Measurements from ENCODE around the gene POU6F1. TPM values are rescaled to one million over a fixed set of nuclear protein-coding genes. Genes with fewer than 3 reads are reported as not detected.

POU6F1 gene
- total RNA-seq, 1 experiment from 2014 or later, result 6.9 TPM

GRCh38 chr12:51192284-51192671 is 25.6 kb downstream of the POU6F1 start:
- CTCF ChIA-PET, result no interaction called here
- no peak for TF ChIP-seq CTCF (conservative IDR thresholded peaks at IDR 0.05; ENCODE audit: low read depth, low read length)
- no peak for TF ChIP-seq EZH2phosphoT487 (IDR thresholded peaks at IDR 0.05; ENCODE audit: borderline replicate concordance, low read length)
- TF ChIP-seq EZH2 (IDR thresholded peaks at IDR 0.05; ENCODE audit: low read length, unreplicated experiment), result no peak
- Histone ChIP-seq H2AFZ (ENCODE audit: low read length) (no peak overlapping the region), H3K4me3 (ENCODE audit: low read length) (no peak overlapping the region), H3K4me1 (ENCODE audit: insufficient read depth, low read length) (no peaks in the 10 kb centered on the region), H3K79me2 (ENCODE audit: low read length) (no peaks in the 10 kb centered on the region), H3K9me3 (ENCODE audit: low read length) (no peaks in the 10 kb centered on the region), H3K9ac (ENCODE audit: low read length) (no peak overlapping the region), H3K27me3 (ENCODE audit: low read length) (no peaks in the 10 kb centered on the region), H3F3A (ENCODE audit: low read length, unreplicated experiment) (no peaks in the 10 kb centered on the region), H3K4me2 (ENCODE audit: low read length) (no peak overlapping the region), H3K27ac (ENCODE audit: low read length) (no peak overlapping the region), H3K36me3 (ENCODE audit: low read depth, low read length) (no peaks in the 10 kb centered on the region), H3K9me2 (replicated peaks; ENCODE audit: low read length) (no peaks in the 10 kb centered on the region), H4K20me1 (ENCODE audit: low read length) (no peaks in the 10 kb centered on the region)
- POLR2A ChIA-PET (ENCODE audit: unreplicated experiment), result no interaction called here
- intact Hi-C loops (cut with micrococcal nuclease), result no loop called here
- no TSS peak for BruUV-seq (replicated peaks)
- ATAC-seq, result no peak
- no peak for DNase-seq

- H3K27ac ChIP-seq (ENCODE audit: low read length), result no peak overlapping the region
- no peak overlapping the region for H3K9ac ChIP-seq (ENCODE audit: low read length)
- intact Hi-C loops (cut with micrococcal nuclease), result no loop called here
- ChIA-PET CTCF (no interaction called here), POLR2A (ENCODE audit: unreplicated experiment) (no interaction called here)
- H3K4me3 ChIP-seq (ENCODE audit: low read length), result no peak overlapping the region
- no peaks in the 10 kb centered on the region for H3F3A ChIP-seq (ENCODE audit: low read length, unreplicated experiment)
- H3K4me2 ChIP-seq (ENCODE audit: low read length), result no peak overlapping the region
- H3K36me3 ChIP-seq (ENCODE audit: low read depth, low read length), result no peaks in the 10 kb centered on the region
- ATAC-seq (no peak), DNase-seq (no peak)
- no TSS peak for BruUV-seq (replicated peaks)
- no peaks in the 10 kb centered on the region for H3K4me1 ChIP-seq (ENCODE audit: insufficient read depth, low read length)
- H4K20me1 ChIP-seq (ENCODE audit: low read length), result no peaks in the 10 kb centered on the region
- no peaks in the 10 kb centered on the region for H3K79me2 ChIP-seq (ENCODE audit: low read length)
- no peaks in the 10 kb centered on the region for H3K27me3 ChIP-seq (ENCODE audit: low read length)
- H3K9me3 ChIP-seq (ENCODE audit: low read length), result no peaks in the 10 kb centered on the region
- no peak overlapping the region for H2AFZ ChIP-seq (ENCODE audit: low read length)
- TF ChIP-seq EZH2 (IDR thresholded peaks at IDR 0.05; ENCODE audit: low read length, unreplicated experiment) (no peak), EZH2phosphoT487 (IDR thresholded peaks at IDR 0.05; ENCODE audit: borderline replicate concordance, low read length) (no peak)
- no peaks in the 10 kb centered on the region for H3K9me2 ChIP-seq (replicated peaks; ENCODE audit: low read length)
Observed at GRCh38 chr12:51191516-51192283, 26.2 kb downstream of the POU6F1 start.

GRCh38 chr12:51190820-51191219 is 27.0 kb downstream of the POU6F1 start:
- intact Hi-C loops (cut with micrococcal nuclease), result no loop called here
- H3K9me3 ChIP-seq (ENCODE audit: low read length), result no peaks in the 10 kb centered on the region
- no peaks in the 10 kb centered on the region for H3K36me3 ChIP-seq (ENCODE audit: low read depth, low read length)
- H3K4me2 ChIP-seq (ENCODE audit: low read length), result no peak overlapping the region
- POLR2A ChIA-PET (ENCODE audit: unreplicated experiment), result no interaction called here
- H2AFZ ChIP-seq (ENCODE audit: low read length), result no peak overlapping the region
- H4K20me1 ChIP-seq (ENCODE audit: low read length), result no peaks in the 10 kb centered on the region
- H3K4me1 ChIP-seq (ENCODE audit: insufficient read depth, low read length), result no peaks in the 10 kb centered on the region
- no peak for DNase-seq
- no peak for TF ChIP-seq EZH2 (IDR thresholded peaks at IDR 0.05; ENCODE audit: low read length, unreplicated experiment)
- TF ChIP-seq EZH2phosphoT487 (IDR thresholded peaks at IDR 0.05; ENCODE audit: borderline replicate concordance, low read length), result no peak
- TF ChIP-seq CTCF (conservative IDR thresholded peaks at IDR 0.05; ENCODE audit: low read depth, low read length), result no peak
- no peak overlapping the region for H3K4me3 ChIP-seq (ENCODE audit: low read length)
- BruUV-seq (replicated peaks), result no TSS peak
- CTCF ChIA-PET, result no interaction called here
- H3F3A ChIP-seq (ENCODE audit: low read length, unreplicated experiment), result no peaks in the 10 kb centered on the region
- no peaks in the 10 kb centered on the region for H3K27me3 ChIP-seq (ENCODE audit: low read length)
- H3K79me2 ChIP-seq (ENCODE audit: low read length), result no peaks in the 10 kb centered on the region
- no peaks in the 10 kb centered on the region for H3K9me2 ChIP-seq (replicated peaks; ENCODE audit: low read length)
- H3K9ac ChIP-seq (ENCODE audit: low read length), result no peak overlapping the region
- no peak for ATAC-seq
- H3K27ac ChIP-seq (ENCODE audit: low read length), result no peak overlapping the region

Data from PC-3 (cell line).